ENCODE data around the gene SVOPL. TPM values are rescaled to one million over a fixed set of nuclear protein-coding genes. Genes with fewer than 3 reads are reported as not detected.

The SVOPL gene
- polyA plus RNA-seq, 3 donors: not detected

DNA sequence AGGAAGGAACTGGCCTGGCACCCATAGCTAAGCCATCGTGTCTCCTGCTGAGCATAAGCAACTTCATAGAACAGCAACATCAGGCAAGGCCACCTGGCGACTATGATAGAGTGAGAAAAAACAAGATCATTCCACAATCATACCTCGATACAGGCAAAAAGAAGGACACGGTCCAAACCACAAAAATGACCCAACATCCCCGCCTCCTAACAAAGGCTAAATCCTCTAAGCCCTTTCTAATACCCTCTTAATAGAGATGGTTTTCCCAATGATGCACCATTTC lies 40.2 kb upstream of the SVOPL start:
- Histone ChIP-seq H3K9ac (ENCODE audit: insufficient read depth, low read length, poor library complexity, severe bottlenecking) (no peak overlapping the region), H3K36me3 (replicated peaks in 1 of 2; ENCODE audit: control insufficient read depth in 1 of 2, insufficient read depth in 2 of 2, low read length in 2 of 2) (no peaks in the 10 kb centered on the region), H3K9me3 (replicated peaks in 1 of 2; ENCODE audit: control insufficient read depth in 1 of 2, insufficient read depth in 1 of 2, low read length in 2 of 2) (no peaks in the 10 kb centered on the region), H3K4me3 (replicated peaks in 1 of 3; ENCODE audit: low read depth in 2 of 3, low read length in 3 of 3) (no peak overlapping the region), H3K27ac (ENCODE audit: low read depth in 1 of 2, low read length in 2 of 2) (no peak overlapping the region), H2AFZ (ENCODE audit: insufficient read depth, low read depth, low read length, poor library complexity, severe bottlenecking) (no peak overlapping the region), H3K4me2 (replicated peaks; ENCODE audit: extremely low read depth, low read length, poor library complexity, severe bottlenecking) (no peak overlapping the region), H3K4me1 (ENCODE audit: control insufficient read depth in 1 of 2, insufficient read depth in 2 of 2, low read length in 2 of 2) (no peaks in the 10 kb centered on the region), H3K79me2 (ENCODE audit: insufficient read depth, low read length) (no peaks in the 10 kb centered on the region), H4K20me1 (ENCODE audit: insufficient read depth, low read length) (no peaks in the 10 kb centered on the region), H3K27me3 (ENCODE audit: control insufficient read depth in 2 of 2, insufficient read depth in 2 of 2, low read length in 2 of 2) (no peaks in the 10 kb centered on the region)
- no peaks in the 10 kb centered on the region for H3K9me3 Mint-ChIP-seq
- H3K27me3 Mint-ChIP-seq (ENCODE audit: low read depth in 3 of 3): peaks cover 0 to 5% (median 0%) of the 10 kb centered on the region in 3 donors
- TF ChIP-seq, protein P1, sequence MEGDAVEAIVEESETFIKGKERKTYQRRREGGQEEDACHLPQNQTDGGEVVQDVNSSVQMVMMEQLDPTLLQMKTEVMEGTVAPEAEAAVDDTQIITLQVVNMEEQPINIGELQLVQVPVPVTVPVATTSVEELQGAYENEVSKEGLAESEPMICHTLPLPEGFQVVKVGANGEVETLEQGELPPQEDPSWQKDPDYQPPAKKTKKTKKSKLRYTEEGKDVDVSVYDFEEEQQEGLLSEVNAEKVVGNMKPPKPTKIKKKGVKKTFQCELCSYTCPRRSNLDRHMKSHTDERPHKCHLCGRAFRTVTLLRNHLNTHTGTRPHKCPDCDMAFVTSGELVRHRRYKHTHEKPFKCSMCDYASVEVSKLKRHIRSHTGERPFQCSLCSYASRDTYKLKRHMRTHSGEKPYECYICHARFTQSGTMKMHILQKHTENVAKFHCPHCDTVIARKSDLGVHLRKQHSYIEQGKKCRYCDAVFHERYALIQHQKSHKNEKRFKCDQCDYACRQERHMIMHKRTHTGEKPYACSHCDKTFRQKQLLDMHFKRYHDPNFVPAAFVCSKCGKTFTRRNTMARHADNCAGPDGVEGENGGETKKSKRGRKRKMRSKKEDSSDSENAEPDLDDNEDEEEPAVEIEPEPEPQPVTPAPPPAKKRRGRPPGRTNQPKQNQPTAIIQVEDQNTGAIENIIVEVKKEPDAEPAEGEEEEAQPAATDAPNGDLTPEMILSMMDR (IDR thresholded peaks at IDR 0.05): no peak
- H3K4me1 Mint-ChIP-seq: peaks cover 7% of the 10 kb centered on the region
- intact Hi-C loops (cut with micrococcal nuclease): no loop called here
- H3K27ac Mint-ChIP-seq: no peak overlapping the region
- no peak for DNase-seq
- 100% methylated on average over 1 of the region's 5 CpGs for WGBS (ENCODE audit: insufficient coverage)
- no peaks in the 10 kb centered on the region for H3K36me3 Mint-ChIP-seq
- H3K4me3 Mint-ChIP-seq: no peak overlapping the region

DNA sequence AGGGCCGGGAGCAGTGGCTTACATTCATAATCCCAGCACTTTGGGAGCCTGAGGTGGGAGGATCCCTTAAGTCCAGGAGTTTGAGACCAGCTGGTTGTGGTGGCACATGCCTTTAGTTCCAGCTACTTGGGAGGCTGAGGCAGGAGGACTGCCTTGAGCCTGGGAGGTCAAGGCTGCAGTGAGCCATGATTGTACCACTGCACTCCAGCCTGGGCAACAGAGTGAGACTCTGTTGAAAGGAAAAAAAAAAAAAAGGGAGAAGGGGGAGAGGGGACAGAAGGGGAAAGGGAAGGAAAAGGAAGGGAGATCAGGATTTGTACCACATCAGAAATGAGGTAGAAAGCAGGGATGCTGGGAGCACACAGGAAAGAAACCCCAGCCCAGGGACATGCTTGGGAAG lies 38.7 kb upstream of the SVOPL start:
- no peak overlapping the region for H3K9ac ChIP-seq (ENCODE audit: insufficient read depth, low read length, poor library complexity, severe bottlenecking)
- Mint-ChIP-seq H3K36me3 (no peaks in the 10 kb centered on the region), H3K4me3 (no peak overlapping the region), H3K27me3 (ENCODE audit: low read depth in 3 of 3) (peaks cover 0 to 5% (median 1%) of the 10 kb centered on the region in 3 donors), H3K4me1 (peaks cover 7% of the 10 kb centered on the region), H3K27ac (no peak overlapping the region), H3K9me3 (no peaks in the 10 kb centered on the region)
- H3K4me1 ChIP-seq (ENCODE audit: control insufficient read depth in 1 of 2, insufficient read depth in 2 of 2, low read length in 2 of 2): no peaks in the 10 kb centered on the region
- TF ChIP-seq, protein P1 (IDR thresholded peaks at IDR 0.05): no peak
- no peak overlapping the region for H3K4me2 ChIP-seq (replicated peaks; ENCODE audit: extremely low read depth, low read length, poor library complexity, severe bottlenecking)
- no CpG with 5 or more reads among the region's 1 CpG for WGBS (ENCODE audit: insufficient coverage)
- no peak for DNase-seq
- H3K27me3 ChIP-seq (ENCODE audit: control insufficient read depth in 2 of 2, insufficient read depth in 2 of 2, low read length in 2 of 2): no peaks in the 10 kb centered on the region
- no peaks in the 10 kb centered on the region for H4K20me1 ChIP-seq (ENCODE audit: insufficient read depth, low read length)
- no peaks in the 10 kb centered on the region for H3K9me3 ChIP-seq (replicated peaks in 1 of 2; ENCODE audit: control insufficient read depth in 1 of 2, insufficient read depth in 1 of 2, low read length in 2 of 2)
- no peak overlapping the region for H3K27ac ChIP-seq (ENCODE audit: low read depth in 1 of 2, low read length in 2 of 2)
- intact Hi-C loops (cut with micrococcal nuclease): loop anchor here (2.0 to 10.0 kb wide), 3 partner anchors 578 to 837 kb away; no protein-coding TSS in a partner anchor
- H3K4me3 ChIP-seq (replicated peaks in 1 of 3; ENCODE audit: low read depth in 2 of 3, low read length in 3 of 3): no peak overlapping the region
- H3K36me3 ChIP-seq (replicated peaks in 1 of 2; ENCODE audit: control insufficient read depth in 1 of 2, insufficient read depth in 2 of 2, low read length in 2 of 2): no peaks in the 10 kb centered on the region
- no peak overlapping the region for H2AFZ ChIP-seq (ENCODE audit: insufficient read depth, low read depth, low read length, poor library complexity, severe bottlenecking)
- H3K79me2 ChIP-seq (ENCODE audit: insufficient read depth, low read length): no peaks in the 10 kb centered on the region

Measured in CD14-positive monocyte (primary cell).